Mammary epithelial cell (primary cell): ENCODE data around the gene KRT83.

Experiments used
- CTCF ChIP-seq, 2 donors: IDR thresholded peaks in 1 of 2; conservative IDR thresholded peaks in 1 of 2; 2 replicates each; pipeline ENCODE4 v1.5.1; 2011 to 2012; ENCODE audit warnings: inconsistent platforms in 2 of 2, low read length in 2 of 2, mild to moderate bottlenecking in 2 of 2, control low read depth in 1 of 2, low read depth in 1 of 2; ENCODE audit not compliant: insufficient read depth in 1 of 2; ENCODE audit errors: extremely low read depth in 1 of 2
- EZH2 ChIP-seq: IDR thresholded peaks from 2 replicates; pipeline ENCODE4 v1.6.1; 2012; ENCODE audit warnings: low read length, inconsistent platforms, borderline replicate concordance

- TF ChIP-seq CTCF (conservative IDR thresholded peaks at IDR 0.05 in 1 of 2, IDR thresholded peaks at IDR 0.05 in 1 of 2; ENCODE audit: extremely low read depth in 1 of 2, insufficient read depth in 1 of 2, low read depth in 1 of 2, low read length in 2 of 2) (no peak), EZH2 (no peak)
These were observed 24.5 kb downstream of the KRT83 start for GRCh38 chr12:52296572-52297215.
